Trophoblast cell (in vitro differentiated cells and primary cell): Measurements from ENCODE around the gene TAS2R19.

Experiments
- DNase-seq, 2 donors: peaks; one replicate each; pipeline ENCODE4 v3.0.0-alpha.2; 2016
- H2AFZ ChIP-seq: 2 replicates; pipeline ENCODE4 v1.6.1; 2013; ENCODE audit warnings: low read length, moderate library complexity, mild to moderate bottlenecking; ENCODE audit not compliant: insufficient read depth, poor library complexity
- H2AK5ac ChIP-seq: 2 replicates; pipeline ENCODE4 v1.6.1; 2013; ENCODE audit warnings: mild to moderate bottlenecking, low read length
- H2BK120ac ChIP-seq: 2 replicates; pipeline ENCODE4 v1.6.1; 2013; ENCODE audit warnings: low read length, mild to moderate bottlenecking, moderate library complexity; ENCODE audit not compliant: insufficient read depth, poor library complexity
- H2BK12ac ChIP-seq: 2 replicates; pipeline ENCODE4 v1.6.1; 2013; ENCODE audit warnings: mild to moderate bottlenecking, low read length, moderate library complexity
- H2BK5ac ChIP-seq: 2 replicates; pipeline ENCODE4 v1.6.1; 2013; ENCODE audit warnings: low read length, low read depth, moderate library complexity, mild to moderate bottlenecking; ENCODE audit not compliant: poor library complexity
- H3K14ac ChIP-seq: 2 replicates; pipeline ENCODE4 v1.6.1; 2013; ENCODE audit warnings: mild to moderate bottlenecking, low read length
- H3K18ac ChIP-seq: 2 replicates; pipeline ENCODE4 v1.6.1; 2013; ENCODE audit warnings: mild to moderate bottlenecking, low read length
- H3K23ac ChIP-seq: 2 replicates; pipeline ENCODE4 v1.6.1; 2013; ENCODE audit warnings: low read length
- H3K27ac ChIP-seq: 2 replicates; pipeline ENCODE4 v1.5.1; 2013; ENCODE audit warnings: low read depth, mild to moderate bottlenecking, inconsistent platforms, low read length, moderate library complexity
- H3K27me3 ChIP-seq: 2 replicates; pipeline ENCODE4 v1.6.1; 2013; ENCODE audit warnings: inconsistent platforms, mild to moderate bottlenecking, low read length, moderate library complexity; ENCODE audit not compliant: insufficient read depth
- H3K36me3 ChIP-seq, 2 experiments: 1 replicate in 1 of 2; 2 replicates in 1 of 2; pipeline ENCODE4 v1.6.1; 2013; ENCODE audit warnings: low read length in 2 of 2, mild to moderate bottlenecking in 2 of 2, moderate library complexity in 1 of 2; ENCODE audit not compliant: insufficient read depth in 2 of 2, control insufficient read depth in 1 of 2
- H3K4ac ChIP-seq: 2 replicates; pipeline ENCODE4 v1.6.1; 2013; ENCODE audit warnings: low read depth, mild to moderate bottlenecking, low read length, moderate library complexity
- H3K4me1 ChIP-seq, 2 experiments: 1 replicate in 1 of 2; 2 replicates in 1 of 2; pipeline ENCODE4 v1.6.1; 2013; ENCODE audit warnings: low read length in 2 of 2, mild to moderate bottlenecking in 2 of 2, moderate library complexity in 1 of 2; ENCODE audit not compliant: insufficient read depth in 2 of 2, control insufficient read depth in 1 of 2
- H3K4me2 ChIP-seq: 2 replicates; pipeline ENCODE4 v1.6.1; 2013; ENCODE audit warnings: inconsistent platforms, mild to moderate bottlenecking, low read length, moderate library complexity
- H3K4me3 ChIP-seq: 2 replicates; pipeline ENCODE4 v1.5.1; 2013; ENCODE audit warnings: mild to moderate bottlenecking, low read depth, low read length, inconsistent platforms
- H3K79me1 ChIP-seq: one replicate; pipeline ENCODE4 v1.6.1; 2013; ENCODE audit warnings: low read length
- H3K79me2 ChIP-seq: 2 replicates; pipeline ENCODE4 v1.6.1; 2013; ENCODE audit warnings: low read length, mild to moderate bottlenecking; ENCODE audit not compliant: control insufficient read depth, insufficient read depth, poor library complexity
- H3K9ac ChIP-seq: 2 replicates; pipeline ENCODE4 v1.6.1; 2013; ENCODE audit warnings: mild to moderate bottlenecking, low read length
- H3K9me3 ChIP-seq: 2 replicates; pipeline ENCODE4 v1.6.1; 2013; ENCODE audit warnings: low read depth, mild to moderate bottlenecking, control low read depth, inconsistent platforms, low read length; ENCODE audit not compliant: insufficient read depth
- H4K12ac ChIP-seq: 2 replicates; pipeline ENCODE4 v1.6.1; 2013; ENCODE audit warnings: low read depth, mild to moderate bottlenecking, low read length, moderate library complexity
- H4K8ac ChIP-seq: 2 replicates; pipeline ENCODE4 v1.6.1; 2013; ENCODE audit warnings: low read depth, mild to moderate bottlenecking, low read length, moderate library complexity
- H4K91ac ChIP-seq: one replicate; pipeline ENCODE4 v1.6.1; 2013; ENCODE audit warnings: low read depth, mild to moderate bottlenecking, low read length, moderate library complexity
- WGBS: extraction: QIAGEN DNeasy Blood & Tissue Kit; methylation state at CpG from one replicate; pipeline ENCODE4 v1.1.7; 2013; ENCODE audit warnings: missing lambda C conversion rate; ENCODE audit not compliant: insufficient read length, insufficient coverage; ENCODE audit errors: extremely low coverage; 5-methylcytosine and 5-hydroxymethylcytosine counted together

The TAS2R19 gene

GRCh38 chr12:11007608-11008007, 14.8 kb downstream of the TAS2R19 start:
- Histone ChIP-seq H3K27ac (no peak overlapping the region), H2AFZ (no peak overlapping the region), H3K9ac (no peak overlapping the region), H3K79me2 (no peaks in the 10 kb centered on the region), H3K23ac (no peak overlapping the region), H3K79me1 (no peaks in the 10 kb centered on the region), H3K27me3 (no peaks in the 10 kb centered on the region), H4K8ac (no peak overlapping the region), H3K14ac (no peak overlapping the region), H3K4me2 (no peak overlapping the region), H3K4ac (no peak overlapping the region), H2BK120ac (no peak overlapping the region), H4K91ac (no peak overlapping the region), H2AK5ac (no peak overlapping the region), H3K9me3 (no peaks in the 10 kb centered on the region), H2BK5ac (no peak overlapping the region), H3K18ac (no peak overlapping the region), H3K4me1 (no peaks in the 10 kb centered on the region), H2BK12ac (no peak overlapping the region), H4K12ac (no peak overlapping the region), H3K4me3 (no peak overlapping the region), H3K36me3 (no peaks in the 10 kb centered on the region)
- no CpG with 5 or more reads among the region's 1 CpG for WGBS
- DNase-seq: no peak

- no peak within 1 kb of the TSS for H2AFZ ChIP-seq
- no peak within 1 kb of the TSS for H4K91ac ChIP-seq
These were observed 24.2 kb downstream of the TAS2R19 start, which contains the start of gene TAS2R20 for GRCh38 chr12:10998204-10998603. Gene TAS2R20 (minus strand): TSS chr12:10998304. CDS start chr12:10997875, 429 bp downstream.

DNA sequence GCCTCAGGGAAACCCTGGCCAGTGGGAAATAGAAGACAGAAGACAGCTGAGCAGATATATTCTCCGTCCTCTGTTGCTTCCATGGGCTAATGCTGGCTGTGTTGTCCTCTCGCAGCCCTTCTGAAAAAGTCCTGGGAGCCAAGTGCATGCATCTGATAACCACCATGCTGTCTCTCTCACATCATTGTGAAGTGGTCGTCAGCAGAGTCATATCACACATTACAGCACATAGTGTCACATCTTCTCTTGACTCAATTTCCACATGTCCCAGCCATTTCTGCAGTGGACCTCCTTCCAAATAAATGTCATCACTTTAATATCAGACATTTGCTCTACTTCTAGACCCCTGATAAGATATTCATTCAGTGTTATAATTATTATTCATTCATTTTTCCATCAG, 28.1 kb downstream of the TAS2R19 start:
- DNase-seq: no peak
- Histone ChIP-seq H4K12ac (no peak overlapping the region), H3K9me3 (no peaks in the 10 kb centered on the region), H3K4ac (no peak overlapping the region), H2AFZ (no peak overlapping the region), H2BK12ac (no peak overlapping the region), H3K9ac (no peak overlapping the region), H3K18ac (no peak overlapping the region), H3K79me2 (no peaks in the 10 kb centered on the region), H3K23ac (no peak overlapping the region), H3K4me3 (no peak overlapping the region), H3K36me3 (peaks cover 0 to 7% of the 10 kb centered on the region in 2 experiments), H3K79me1 (no peaks in the 10 kb centered on the region), H3K4me2 (no peak overlapping the region), H4K91ac (no peak overlapping the region), H3K4me1 (no peaks in the 10 kb centered on the region), H3K27me3 (no peaks in the 10 kb centered on the region), H2AK5ac (no peak overlapping the region), H3K27ac (no peak overlapping the region), H4K8ac (no peak overlapping the region), H2BK120ac (no peak overlapping the region), H3K14ac (no peak overlapping the region), H2BK5ac (no peak overlapping the region)
- WGBS: no CpG with 5 or more reads among the region's 3 CpGs

More at GRCh38 chr12:10998204-10998603, 24.2 kb downstream of the TAS2R19 start, which contains the start of gene TAS2R20:
- Histone ChIP-seq H2BK12ac (no peak within 1 kb of the TSS), H3K4me3 (no peak within 1 kb of the TSS), H3K27ac (no peak within 1 kb of the TSS), H3K9ac (no peak within 1 kb of the TSS), H4K12ac (no peak within 1 kb of the TSS), H2BK120ac (no peak within 1 kb of the TSS), H3K79me1 (no peaks in the 10 kb centered on the region), H3K23ac (no peak within 1 kb of the TSS), H3K27me3 (no peaks in the 10 kb centered on the region), H2BK5ac (no peak within 1 kb of the TSS), H3K4me1 (no peaks in the 10 kb centered on the region), H4K8ac (no peak within 1 kb of the TSS), H3K79me2 (no peaks in the 10 kb centered on the region), H3K18ac (no peak within 1 kb of the TSS), H3K36me3 (peaks cover 0 to 7% of the 10 kb centered on the region in 2 experiments), H3K4ac (no peak within 1 kb of the TSS), H2AK5ac (no peak within 1 kb of the TSS), H3K14ac (no peak within 1 kb of the TSS), H3K4me2 (no peak within 1 kb of the TSS), H3K9me3 (no peaks in the 10 kb centered on the region)
- no peak for DNase-seq

- Histone ChIP-seq H3K4me1 (no peaks in the 10 kb centered on the region), H2BK120ac (no peak overlapping the region), H3K9me3 (no peaks in the 10 kb centered on the region), H3K4ac (no peak overlapping the region), H2BK12ac (no peak overlapping the region), H3K4me3 (no peak overlapping the region), H4K91ac (no peak overlapping the region), H4K8ac (no peak overlapping the region), H3K27ac (no peak overlapping the region), H3K27me3 (no peaks in the 10 kb centered on the region), H3K23ac (no peak overlapping the region), H2AK5ac (no peak overlapping the region), H4K12ac (no peak overlapping the region), H3K79me1 (no peaks in the 10 kb centered on the region), H2BK5ac (no peak overlapping the region), H3K9ac (no peak overlapping the region), H2AFZ (no peak overlapping the region), H3K18ac (no peak overlapping the region), H3K14ac (no peak overlapping the region), H3K4me2 (no peak overlapping the region), H3K79me2 (no peaks in the 10 kb centered on the region), H3K36me3 (peaks cover 0 to 5% of the 10 kb centered on the region in 2 experiments)
- DNase-seq: no peak
- no CpG with 5 or more reads among the region's 2 CpGs for WGBS
These were observed 33.3 kb downstream of the TAS2R19 start for GRCh38 chr12:10989107-10989506.
